GM18498 (cell line): ENCODE data around the gene EFNA5.

Experiments used
- ATAC-seq: cut with Tn5 transposase; IDR thresholded peaks from one replicate; pipeline ENCODE4 v1.9.1; 2021; ENCODE audit warnings: mild to moderate bottlenecking, moderate library complexity; ENCODE audit not compliant: unreplicated experiment

Gene EFNA5

GRCh38 chr5:107670932-107671741 is at the start of gene EFNA5:
Gene EFNA5 (minus strand): TSS chr5:107670937.
- peak; percentile 43 for ATAC-seq

DNA sequence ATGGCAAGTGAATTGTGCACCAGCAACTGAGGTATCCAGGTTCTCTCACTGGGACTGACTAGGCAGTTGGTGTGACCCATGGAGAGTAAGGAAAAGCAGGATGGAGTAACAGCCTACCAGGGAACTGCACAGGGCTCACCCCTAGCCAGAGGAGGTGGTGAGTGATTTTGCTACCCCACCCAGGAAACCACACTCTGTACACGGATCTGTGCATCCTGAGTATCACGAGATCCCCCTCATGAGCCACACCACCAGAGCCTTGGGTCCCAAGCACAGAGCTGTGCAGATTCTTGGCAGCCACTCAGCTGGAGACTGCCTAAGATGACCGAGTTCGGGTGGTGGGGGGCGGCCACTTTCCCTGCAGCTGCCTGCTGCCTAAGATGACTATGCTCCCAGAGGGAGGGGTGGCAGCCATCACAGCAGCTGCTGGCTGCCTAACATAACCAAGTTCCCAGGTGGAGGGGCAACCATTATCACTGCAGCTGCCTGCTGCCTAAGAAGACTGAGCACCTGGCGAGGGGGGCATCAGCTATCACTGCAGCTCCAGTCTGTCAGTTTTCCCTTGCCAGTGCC is 48.4 kb upstream of the EFNA5 start:
- ATAC-seq: no peak

DNA sequence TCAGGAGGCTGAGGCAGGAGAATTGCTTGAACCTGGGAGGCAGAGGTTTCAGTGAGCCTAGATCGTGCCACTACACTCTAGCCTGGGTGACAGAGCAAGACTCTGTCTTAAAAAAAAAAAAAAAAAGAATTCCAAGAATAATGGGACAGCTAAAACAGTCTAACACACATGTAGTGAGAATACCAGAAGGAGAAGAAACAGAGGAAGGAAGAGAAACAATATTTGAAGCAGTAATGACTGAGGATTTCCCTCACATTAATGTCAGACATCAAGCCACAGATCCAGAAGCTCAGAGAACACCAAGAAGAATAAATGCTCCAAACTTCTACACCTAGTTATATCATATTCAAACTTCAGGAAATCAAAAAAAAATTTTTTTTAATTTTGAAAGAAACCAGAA is 47.1 kb upstream of the EFNA5 start:
- no peak for ATAC-seq

- ATAC-seq: no peak
Measured at GRCh38 chr5:107713228-107713627, 42.5 kb upstream of the EFNA5 start.

DNA sequence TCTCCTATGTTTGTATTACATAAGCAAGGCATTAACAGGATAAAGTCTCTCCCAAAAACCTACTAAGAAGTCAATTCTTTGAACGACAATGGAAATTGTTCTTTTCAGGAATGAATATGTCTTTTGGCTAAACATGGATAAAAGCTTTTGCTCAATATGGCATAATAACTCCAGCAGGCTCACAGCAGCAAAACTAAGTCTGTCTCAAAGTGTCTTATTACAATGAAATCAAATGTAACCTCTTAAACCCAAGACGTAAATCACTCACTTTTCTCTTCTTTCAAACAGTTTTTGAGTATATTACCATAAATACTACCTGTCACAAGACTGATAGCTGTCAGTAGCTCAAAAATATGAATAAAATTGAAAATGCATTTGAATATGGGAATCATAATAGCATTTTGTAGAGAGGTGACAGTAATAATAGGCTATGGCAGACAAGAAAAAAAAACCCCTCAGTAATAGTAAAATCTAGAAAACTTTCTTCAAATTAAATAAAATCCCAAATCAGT is 41.7 kb upstream of the EFNA5 start:
- no peak for ATAC-seq

DNA sequence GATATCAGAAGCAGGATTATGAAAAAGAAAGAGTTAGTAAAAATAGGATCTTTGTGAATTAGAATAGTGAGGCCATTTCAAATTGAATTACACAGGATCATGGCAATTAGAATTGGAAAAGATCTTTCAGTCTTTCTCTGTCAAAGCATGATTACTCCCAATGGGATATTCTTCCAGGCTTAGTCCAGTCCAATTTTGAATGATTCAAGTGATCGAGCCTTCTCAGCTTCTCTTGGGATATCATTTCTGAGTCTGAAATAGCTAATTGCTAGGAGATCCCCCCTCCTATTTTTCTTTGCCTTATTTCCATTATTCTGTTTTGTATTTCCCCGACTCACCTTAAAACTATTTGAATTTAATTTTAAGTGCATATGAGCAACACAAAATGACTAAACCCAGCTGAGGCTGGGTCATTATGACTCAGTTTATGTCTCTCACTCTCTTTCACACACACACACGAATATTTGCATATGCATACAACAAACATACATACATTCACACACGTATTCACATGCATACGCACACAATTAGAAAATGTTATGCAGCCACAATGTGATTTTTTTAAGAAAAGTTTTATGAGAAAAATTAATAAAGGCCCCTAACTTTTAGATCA is 34.8 kb upstream of the EFNA5 start:
- ATAC-seq: no peak

GRCh38 chr5:107704681-107705401 is 34.1 kb upstream of the EFNA5 start:
- ATAC-seq: no peak

DNA sequence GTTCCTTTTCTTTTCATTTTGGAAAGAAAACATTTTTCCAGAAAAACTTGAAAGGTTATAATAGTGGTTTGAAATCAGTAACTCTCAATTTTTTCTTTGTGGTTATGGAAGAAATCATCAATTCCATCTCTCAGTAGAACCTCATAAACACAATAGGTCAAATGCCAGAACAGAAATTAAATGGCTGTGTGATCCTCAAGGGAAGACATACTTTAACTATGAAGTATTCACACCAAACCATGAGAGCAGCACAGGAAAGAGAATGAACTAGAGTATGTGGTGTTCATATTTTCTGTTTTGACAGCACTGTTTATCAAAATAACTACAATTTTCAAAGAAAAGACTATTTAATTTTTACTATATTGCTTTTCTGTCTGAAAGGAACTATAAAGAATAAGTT is 29.7 kb upstream of the EFNA5 start:
- ATAC-seq: no peak

GRCh38 chr5:107699425-107699824 is 28.7 kb upstream of the EFNA5 start:
- ATAC-seq: no peak

GRCh38 chr5:107698286-107698685 is 27.5 kb upstream of the EFNA5 start:
- no peak for ATAC-seq

DNA sequence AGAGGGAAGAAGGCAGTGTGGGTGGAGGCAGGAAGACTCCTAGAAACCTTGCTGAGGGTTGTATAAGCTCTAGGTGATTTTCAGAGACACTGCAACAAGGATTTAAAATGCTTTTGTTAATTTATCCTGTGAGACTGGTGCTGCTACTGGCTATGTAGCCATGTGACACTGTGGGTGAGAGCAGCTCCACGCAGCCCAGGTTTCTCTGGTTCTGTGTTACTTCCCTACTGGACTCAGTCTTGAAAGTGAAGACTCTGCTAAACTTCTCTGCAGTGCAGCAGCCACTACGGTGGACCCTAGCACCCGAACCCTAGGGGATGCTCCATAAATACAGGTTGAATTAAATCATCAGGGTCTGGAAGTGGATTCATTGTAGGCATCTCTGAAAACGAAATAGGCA is 25.8 kb upstream of the EFNA5 start:
- no peak for ATAC-seq

- ATAC-seq: no peak
Measured at GRCh38 chr5:107696080-107696479, 25.3 kb upstream of the EFNA5 start.

GRCh38 chr5:107687937-107688336 is 17.2 kb upstream of the EFNA5 start:
- no peak for ATAC-seq

GRCh38 chr5:107687404-107687803 is 16.7 kb upstream of the EFNA5 start:
- no peak for ATAC-seq

- ATAC-seq: no peak
Measured at GRCh38 chr5:107682533-107682932, 11.8 kb upstream of the EFNA5 start.

- ATAC-seq: no peak
Measured at GRCh38 chr5:107680799-107681198, 10.1 kb upstream of the EFNA5 start.

GRCh38 chr5:107680099-107680498 is 9.4 kb upstream of the EFNA5 start:
- no peak for ATAC-seq

DNA sequence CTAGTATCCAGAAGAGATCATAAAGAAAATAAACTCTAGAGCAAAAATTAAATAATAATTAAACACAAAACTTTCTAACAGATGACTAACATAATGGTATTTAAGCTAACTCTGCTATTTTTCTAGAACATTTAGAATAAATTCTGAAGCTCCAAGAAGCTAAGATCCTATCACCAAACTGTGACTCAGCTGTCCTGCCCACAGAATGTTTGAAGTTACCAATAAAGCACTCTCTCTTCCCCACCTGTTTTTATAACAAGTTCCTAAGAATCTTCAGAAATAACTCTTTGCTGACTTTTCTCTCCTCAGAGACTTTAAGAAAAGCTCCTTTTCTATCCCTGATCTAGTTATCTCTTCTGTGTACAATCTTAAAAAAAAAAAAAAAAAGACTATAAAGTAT is 6.0 kb upstream of the EFNA5 start:
- ATAC-seq: no peak

DNA sequence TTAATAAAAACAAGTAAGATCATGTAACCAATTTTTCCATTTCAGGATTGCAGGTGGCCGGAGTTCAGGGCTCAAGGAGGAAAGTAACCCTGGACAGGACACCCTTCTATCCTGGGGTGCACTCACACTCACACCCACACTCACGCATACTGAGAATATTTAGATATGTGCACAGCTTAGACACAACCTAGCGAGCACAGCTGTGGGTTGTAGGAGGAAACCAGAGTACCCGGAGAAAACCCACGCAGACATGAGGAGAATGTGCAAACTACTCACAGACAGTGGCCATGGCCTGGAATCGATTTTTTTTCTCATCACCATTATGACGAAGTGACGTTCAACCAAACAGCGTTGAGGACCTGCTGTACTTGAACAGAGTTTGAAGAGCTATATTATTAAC is 4.5 kb upstream of the EFNA5 start:
- no peak for ATAC-seq

DNA sequence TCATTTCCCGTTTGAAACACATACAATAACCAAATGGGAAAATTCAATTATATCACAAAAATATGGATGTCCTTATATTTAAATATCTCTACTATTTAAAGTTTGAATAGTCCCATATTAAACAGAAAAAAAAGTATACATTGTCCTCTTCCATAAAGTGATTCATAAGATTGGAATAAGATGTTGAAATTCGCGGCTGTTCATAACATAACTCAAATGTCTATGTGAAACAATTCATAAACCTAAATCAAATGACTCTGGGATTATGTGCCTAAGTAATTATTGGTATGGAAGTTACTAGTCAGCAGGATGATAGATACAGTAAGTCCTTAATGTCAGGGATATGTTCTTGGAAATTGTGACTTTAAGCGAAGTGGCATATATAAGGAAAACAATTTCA is 3.9 kb upstream of the EFNA5 start:
- ATAC-seq: no peak

- ATAC-seq: peak; percentile 70
Measured at GRCh38 chr5:107673368-107674136, 2.8 kb upstream of the EFNA5 start.
